Anterior cingulate cortex (tissue), 58 donors: ENCODE data around the gene MAPK1.

Experiments used
- DNase-seq, 58 donors: peaks; one replicate each; lab custom pipeline; 2025; lab: John Stamatoyannopoulos, UW

The MAPK1 gene

GRCh38 chr22:21712751-21713427, 154.6 kb downstream of the MAPK1 start:
- DNase-seq: peak in 53 of 58 donors; percentile 5 to 86 (median 62)

- no peak for DNase-seq
Measured at GRCh38 chr22:21711851-21712250, 155.6 kb downstream of the MAPK1 start.

- DNase-seq: no peak
Measured at GRCh38 chr22:21710156-21710555, 157.3 kb downstream of the MAPK1 start.

- no peak for DNase-seq
Measured at GRCh38 chr22:21709688-21710087, 157.8 kb downstream of the MAPK1 start.

DNA sequence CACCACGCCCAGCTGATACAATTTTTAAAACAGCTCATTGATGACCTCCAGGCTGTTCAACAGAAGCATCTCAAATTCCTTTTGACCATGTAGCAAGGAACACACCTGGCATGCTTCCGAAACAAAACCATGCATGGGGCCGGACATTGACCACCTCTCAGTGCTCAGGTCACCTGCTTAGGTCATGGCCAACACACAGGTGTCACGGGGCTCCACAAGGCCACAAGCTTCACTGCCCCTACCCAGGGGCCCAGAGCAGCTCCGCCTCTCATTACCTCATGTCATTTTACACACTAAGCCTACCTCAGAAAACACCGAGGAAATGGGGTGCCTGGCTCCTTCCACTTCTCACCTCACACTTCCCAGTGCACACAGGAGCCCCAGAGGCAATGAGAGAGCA, 158.5 kb downstream of the MAPK1 start:
- DNase-seq: no peak

GRCh38 chr22:21707677-21708076, 159.8 kb downstream of the MAPK1 start:
- no peak for DNase-seq
